ENCODE results near the gene MYOF.
A peak's percentile ranks its signal among the peaks of the same experiment; 100 is the strongest.

MYOF gene

GRCh38 chr10:93482145-93482834, at the start of gene MYOF:
TSS of gene MYOF (minus strand) at chr10:93482334. CDS start at chr10:93482194, 140 bp downstream.
- H3K27ac ChIP-seq = peak within 1 kb of the TSS; percentile 94
- TF ChIP-seq CTCF (conservative IDR thresholded peaks at IDR 0.05; ENCODE audit: low read depth) = peak; percentile 39
- POLR2A ChIA-PET (ENCODE audit: low non-redundant PET) = interaction anchor here (0.6 to 2.1 kb wide), 8 partner anchors 14 to 105 kb away, joined by 3 to 5 read pairs (median 4); no protein-coding TSS in a partner anchor
- peak; percentile 89 for DNase-seq (ENCODE audit: low spot score)
- CTCF ChIA-PET = interaction anchor here (0.5 to 6.2 kb wide), 31 partner anchors 9 to 1222 kb away, joined by 3 to 95 read pairs (median 5); no protein-coding TSS in a partner anchor

GRCh38 chr10:93518531-93518930, 36.4 kb upstream of the MYOF start:
- POLR2A ChIA-PET (ENCODE audit: low non-redundant PET) = no interaction called here
- DNase-seq (ENCODE audit: low spot score) = no peak
- CTCF ChIA-PET = interaction anchor here (0.6 kb wide), 1 partner anchor 1122 kb away, joined by 3 read pairs; no protein-coding TSS in a partner anchor
- no peak for TF ChIP-seq CTCF (conservative IDR thresholded peaks at IDR 0.05; ENCODE audit: low read depth)
- no peak overlapping the region for H3K27ac ChIP-seq

GRCh38 chr10:93516006-93516380, 33.9 kb upstream of the MYOF start:
- H3K27ac ChIP-seq = no peak overlapping the region
- CTCF ChIA-PET = no interaction called here
- POLR2A ChIA-PET (ENCODE audit: low non-redundant PET) = interaction anchor here (0.6 kb wide), 1 partner anchor 36 kb away, joined by 3 read pairs; no protein-coding TSS in a partner anchor

GRCh38 chr10:93515071-93516005, 33.2 kb upstream of the MYOF start:
- ChIA-PET POLR2A (ENCODE audit: low non-redundant PET) (interaction anchor here (0.6 kb wide), 1 partner anchor 35 kb away, joined by 3 read pairs; no protein-coding TSS in a partner anchor), CTCF (interaction anchor here (0.5 kb wide), 1 partner anchor 475 kb away, joined by 3 read pairs; no protein-coding TSS in a partner anchor)
- no peak for TF ChIP-seq CTCF (conservative IDR thresholded peaks at IDR 0.05; ENCODE audit: low read depth)
- H3K27ac ChIP-seq = no peak overlapping the region
- no peak for DNase-seq (ENCODE audit: low spot score)

More at GRCh38 chr10:93516006-93516380, 33.9 kb upstream of the MYOF start:
- no peak for TF ChIP-seq CTCF (conservative IDR thresholded peaks at IDR 0.05; ENCODE audit: low read depth)
- no peak for DNase-seq (ENCODE audit: low spot score)

GRCh38 chr10:93514521-93514920, 32.4 kb upstream of the MYOF start:
- CTCF ChIA-PET = interaction anchor here (0.5 kb wide), 1 partner anchor 474 kb away, joined by 3 read pairs; no protein-coding TSS in a partner anchor
- DNase-seq (ENCODE audit: low spot score) = no peak
- H3K27ac ChIP-seq = no peak overlapping the region
- POLR2A ChIA-PET (ENCODE audit: low non-redundant PET) = no interaction called here
- TF ChIP-seq CTCF (conservative IDR thresholded peaks at IDR 0.05; ENCODE audit: low read depth) = no peak

- DNase-seq (ENCODE audit: low spot score) = no peak
- POLR2A ChIA-PET (ENCODE audit: low non-redundant PET) = no interaction called here
- CTCF ChIA-PET = no interaction called here
- no peak overlapping the region for H3K27ac ChIP-seq
- no peak for TF ChIP-seq CTCF (conservative IDR thresholded peaks at IDR 0.05; ENCODE audit: low read depth)
Observed at GRCh38 chr10:93513091-93513490, 31.0 kb upstream of the MYOF start.
